ENCODE data around the gene PER3. TPM values are rescaled to one million over a fixed set of nuclear protein-coding genes. Genes with fewer than 3 reads are reported as not detected.

Gene PER3
- polyA plus RNA-seq, 1 donor (not counting 4 experiments of a cell fraction or from before 2014, with no cell fraction given): 7.0 TPM

GRCh38 chr1:7813677-7814373 lies 29.7 kb downstream of the PER3 start:
- Histone ChIP-seq H3K9ac (ENCODE audit: control insufficient read depth, extremely low read depth, insufficient read depth, low read length) (no peak overlapping the region), H2AFZ (ENCODE audit: control insufficient read depth, low read length) (no peak overlapping the region), H3K9me3 (ENCODE audit: control insufficient read depth, low read depth, low read length) (peaks cover 2% of the 10 kb centered on the region), H3K4me3 (ENCODE audit: control insufficient read depth in 2 of 3, extremely low read depth in 1 of 3, insufficient read depth in 2 of 3, low read depth in 1 of 3, low read length in 3 of 3) (no peak overlapping the region), H3K36me3 (ENCODE audit: control insufficient read depth in 2 of 2, extremely low read depth in 1 of 2, insufficient read depth in 2 of 2, low read length in 2 of 2) (peaks cover 5 to 6% of the 10 kb centered on the region in 2 experiments), H3K27me3 (ENCODE audit: control insufficient read depth, extremely low read depth, insufficient read depth, low read length) (no peaks in the 10 kb centered on the region), H4K20me1 (ENCODE audit: control insufficient read depth, extremely low read depth, insufficient read depth, low read length) (no peaks in the 10 kb centered on the region), H3K4me1 (ENCODE audit: control insufficient read depth, extremely low read depth, insufficient read depth, low read length) (peaks cover 5% of the 10 kb centered on the region), H3K79me2 (ENCODE audit: control insufficient read depth, insufficient read depth, low read length) (no peaks in the 10 kb centered on the region), H3K4me2 (ENCODE audit: control insufficient read depth, extremely low read depth, insufficient read depth, low read depth, low read length) (no peak overlapping the region), H3K27ac (ENCODE audit: control insufficient read depth, insufficient read depth, low read length) (no peak overlapping the region), H3K9me1 (ENCODE audit: control insufficient read depth, extremely low read depth, insufficient read depth, low read length) (no peaks in the 10 kb centered on the region)
- TF ChIP-seq, protein P1, sequence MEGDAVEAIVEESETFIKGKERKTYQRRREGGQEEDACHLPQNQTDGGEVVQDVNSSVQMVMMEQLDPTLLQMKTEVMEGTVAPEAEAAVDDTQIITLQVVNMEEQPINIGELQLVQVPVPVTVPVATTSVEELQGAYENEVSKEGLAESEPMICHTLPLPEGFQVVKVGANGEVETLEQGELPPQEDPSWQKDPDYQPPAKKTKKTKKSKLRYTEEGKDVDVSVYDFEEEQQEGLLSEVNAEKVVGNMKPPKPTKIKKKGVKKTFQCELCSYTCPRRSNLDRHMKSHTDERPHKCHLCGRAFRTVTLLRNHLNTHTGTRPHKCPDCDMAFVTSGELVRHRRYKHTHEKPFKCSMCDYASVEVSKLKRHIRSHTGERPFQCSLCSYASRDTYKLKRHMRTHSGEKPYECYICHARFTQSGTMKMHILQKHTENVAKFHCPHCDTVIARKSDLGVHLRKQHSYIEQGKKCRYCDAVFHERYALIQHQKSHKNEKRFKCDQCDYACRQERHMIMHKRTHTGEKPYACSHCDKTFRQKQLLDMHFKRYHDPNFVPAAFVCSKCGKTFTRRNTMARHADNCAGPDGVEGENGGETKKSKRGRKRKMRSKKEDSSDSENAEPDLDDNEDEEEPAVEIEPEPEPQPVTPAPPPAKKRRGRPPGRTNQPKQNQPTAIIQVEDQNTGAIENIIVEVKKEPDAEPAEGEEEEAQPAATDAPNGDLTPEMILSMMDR (optimal IDR thresholded peaks at IDR 0.05 in 1 of 3, IDR thresholded peaks at IDR 0.05 in 1 of 3, conservative IDR thresholded peaks at IDR 0.05 in 1 of 3; ENCODE audit: extremely low read depth in 1 of 3, insufficient read depth in 2 of 3, low read length in 3 of 3): no peak
- TF ChIP-seq EZH2 (IDR thresholded peaks at IDR 0.05; ENCODE audit: low read length): no peak
- no peak for FAIRE-seq
- DNase-seq (ENCODE audit: low read depth, low spot score): no peak
- dilution Hi-C loops (cut with MboI; ENCODE audit: extremely low pct_ligation_motif_present, low sequenced_read_pairs): no loop called here

DNA sequence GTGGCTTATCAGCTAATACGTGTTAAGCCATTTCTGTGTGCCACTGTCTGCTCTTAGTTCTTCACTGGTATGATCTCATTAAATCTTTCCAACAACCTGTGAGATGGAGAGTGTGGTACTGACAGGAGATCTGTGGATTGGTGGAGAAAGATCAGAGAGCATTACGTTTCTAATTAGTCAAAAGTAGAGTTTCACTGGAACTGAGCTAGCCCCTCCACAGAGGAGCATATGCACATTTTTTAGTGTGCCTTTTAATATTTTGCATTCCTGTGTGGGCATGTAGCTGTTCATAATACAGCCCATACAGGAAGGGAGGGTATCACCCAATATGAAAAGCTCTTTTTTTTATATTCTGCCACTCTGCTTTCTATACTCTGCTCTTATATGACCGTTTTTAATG lies 37.2 kb downstream of the PER3 start:
- Histone ChIP-seq H2AFZ (ENCODE audit: control insufficient read depth, low read length) (no peak overlapping the region), H3K27me3 (ENCODE audit: control insufficient read depth, extremely low read depth, insufficient read depth, low read length) (no peaks in the 10 kb centered on the region), H3K9ac (ENCODE audit: control insufficient read depth, extremely low read depth, insufficient read depth, low read length) (no peak overlapping the region), H3K79me2 (ENCODE audit: control insufficient read depth, insufficient read depth, low read length) (no peaks in the 10 kb centered on the region), H3K9me3 (ENCODE audit: control insufficient read depth, low read depth, low read length) (no peaks in the 10 kb centered on the region), H3K9me1 (ENCODE audit: control insufficient read depth, extremely low read depth, insufficient read depth, low read length) (no peaks in the 10 kb centered on the region), H3K4me3 (ENCODE audit: control insufficient read depth in 2 of 3, extremely low read depth in 1 of 3, insufficient read depth in 2 of 3, low read depth in 1 of 3, low read length in 3 of 3) (no peak overlapping the region), H3K4me2 (ENCODE audit: control insufficient read depth, extremely low read depth, insufficient read depth, low read depth, low read length) (no peak overlapping the region), H4K20me1 (ENCODE audit: control insufficient read depth, extremely low read depth, insufficient read depth, low read length) (no peaks in the 10 kb centered on the region), H3K36me3 (ENCODE audit: control insufficient read depth in 2 of 2, extremely low read depth in 1 of 2, insufficient read depth in 2 of 2, low read length in 2 of 2) (peaks cover 0 to 3% of the 10 kb centered on the region in 2 experiments), H3K27ac (ENCODE audit: control insufficient read depth, insufficient read depth, low read length) (no peak overlapping the region), H3K4me1 (ENCODE audit: control insufficient read depth, extremely low read depth, insufficient read depth, low read length) (no peaks in the 10 kb centered on the region)
- TF ChIP-seq, protein P1 (optimal IDR thresholded peaks at IDR 0.05 in 1 of 3, IDR thresholded peaks at IDR 0.05 in 1 of 3, conservative IDR thresholded peaks at IDR 0.05 in 1 of 3; ENCODE audit: extremely low read depth in 1 of 3, insufficient read depth in 2 of 3, low read length in 3 of 3): no peak
- no peak for TF ChIP-seq EZH2 (IDR thresholded peaks at IDR 0.05; ENCODE audit: low read length)
- DNase-seq (ENCODE audit: low read depth, low spot score) (no peak), FAIRE-seq (no peak)
- dilution Hi-C loops (cut with MboI; ENCODE audit: extremely low pct_ligation_motif_present, low sequenced_read_pairs): no loop called here
